WTC11 (cell line): ENCODE data around the gene GLRB. TPM values are rescaled to one million over a fixed set of nuclear protein-coding genes. Genes with fewer than 3 reads are reported as not detected.

Experiments
- ATAC-seq: fragments of 200-7000 bp; cut with Tn5 transposase; 2 replicates; pipeline ENCODE4 v1.10.0; 2021; ENCODE audit warnings: mild to moderate bottlenecking, moderate library complexity
- CTCF ChIA-PET: fragments of 300-600 bp; sonication (Branson Sonifier 250); formaldehyde crosslinking; loops from one replicate; lab custom pipeline; 2021; ENCODE audit warnings: antibody characterized with exemption; lab: Charles Lee
- POLR2A ChIA-PET: fragments of 350-600 bp; sonication (Branson Sonifier 250); formaldehyde crosslinking; loops from one replicate; lab custom pipeline; 2021; ENCODE audit warnings: antibody characterized with exemption; lab: Charles Lee
- DNase-seq: peaks from one replicate; pipeline ENCODE4 v3.0.0; 2021; ENCODE audit warnings: low spot score
- H3K27ac Mint-ChIP-seq: 2 replicates; pipeline ENCODE4 v1.8.0; 2021; ENCODE audit warnings: mixed read lengths
- H3K27me3 Mint-ChIP-seq: 2 replicates; pipeline ENCODE4 v1.8.0; 2021; ENCODE audit warnings: low read depth, mild to moderate bottlenecking, moderate library complexity, mixed read lengths
- H3K36me3 Mint-ChIP-seq: 2 replicates; pipeline ENCODE4 v1.8.0; 2021; ENCODE audit warnings: mixed read lengths
- H3K4me1 Mint-ChIP-seq: 2 replicates; pipeline ENCODE4 v1.8.0; 2022; ENCODE audit warnings: mixed read lengths
- H3K4me3 Mint-ChIP-seq: 2 replicates; pipeline ENCODE4 v1.8.0; 2021; ENCODE audit warnings: mild to moderate bottlenecking, moderate library complexity, mixed read lengths
- H3K9me3 Mint-ChIP-seq: 2 replicates; pipeline ENCODE4 v1.8.0; 2021; ENCODE audit warnings: mixed read lengths
- ATF1 ChIP-seq: sonication (generic); formaldehyde crosslinking; IDR thresholded peaks from 2 replicates; pipeline ENCODE4 v1.8.1; 2023; ENCODE audit warnings: mild to moderate bottlenecking, moderate library complexity, missing genetic modification reagents
- ATF6 ChIP-seq: sonication (generic); formaldehyde crosslinking; IDR thresholded peaks from 2 replicates; pipeline ENCODE4 v1.8.1; 2023; ENCODE audit warnings: mild to moderate bottlenecking, missing genetic modification reagents
- CTCF ChIP-seq: fragments of 200-600 bp; IDR thresholded peaks from 2 replicates; pipeline ENCODE4 v1.8.0; 2022; ENCODE audit warnings: antibody characterized with exemption
- FOXJ3 ChIP-seq: sonication (generic); formaldehyde crosslinking; IDR thresholded peaks from 2 replicates; pipeline ENCODE4 v1.9.0; 2021; ENCODE audit warnings: missing genetic modification reagents, mild to moderate bottlenecking, borderline replicate concordance
- FOXP4 ChIP-seq: sonication (generic); formaldehyde crosslinking; IDR thresholded peaks from 2 replicates; pipeline ENCODE4 v1.8.0; 2022; ENCODE audit warnings: mild to moderate bottlenecking, missing genetic modification reagents
- GABPB1 ChIP-seq: sonication (generic); formaldehyde crosslinking; IDR thresholded peaks from 2 replicates; pipeline ENCODE4 v1.8.1; 2023; ENCODE audit warnings: mild to moderate bottlenecking, missing genetic modification reagents
- HMGXB4 ChIP-seq: sonication (generic); formaldehyde crosslinking; IDR thresholded peaks from 2 replicates; pipeline ENCODE4 v1.8.1; 2023; ENCODE audit warnings: mild to moderate bottlenecking, moderate library complexity, missing genetic modification reagents
- IRF1 ChIP-seq: sonication (generic); formaldehyde crosslinking; IDR thresholded peaks from 2 replicates; pipeline ENCODE4 v1.8.0; 2023; ENCODE audit warnings: missing genetic modification reagents
- KAT7 ChIP-seq: sonication (generic); formaldehyde crosslinking; IDR thresholded peaks from 2 replicates; pipeline ENCODE4 v1.8.1; 2023; ENCODE audit warnings: missing genetic modification reagents, mild to moderate bottlenecking, borderline replicate concordance
- NFE2L1 ChIP-seq: sonication (generic); formaldehyde crosslinking; IDR thresholded peaks from 2 replicates; pipeline ENCODE4 v1.8.1; 2023; ENCODE audit warnings: missing genetic modification reagents
- TEAD1 ChIP-seq: sonication (generic); formaldehyde crosslinking; IDR thresholded peaks from 2 replicates; pipeline ENCODE4 v1.8.0; 2022; ENCODE audit warnings: mild to moderate bottlenecking, missing genetic modification reagents
- TP53 ChIP-seq: sonication (generic); formaldehyde crosslinking; IDR thresholded peaks from 2 replicates; pipeline ENCODE4 v1.8.1; 2023; ENCODE audit warnings: mild to moderate bottlenecking, missing genetic modification reagents
- ZBTB21 ChIP-seq: sonication (generic); formaldehyde crosslinking; IDR thresholded peaks from 2 replicates; pipeline ENCODE4 v1.8.1; 2023; ENCODE audit warnings: mild to moderate bottlenecking, missing genetic modification reagents, borderline replicate concordance
- ZMAT4 ChIP-seq: fragments of 250-450 bp; sonication (Bioruptor Pico); IDR thresholded peaks from 2 replicates; pipeline ENCODE4 v1.9.0; 2021; ENCODE audit warnings: mild to moderate bottlenecking
- ZNF219 ChIP-seq: sonication (generic); formaldehyde crosslinking; IDR thresholded peaks from 2 replicates; pipeline ENCODE4 v1.8.0; 2023; ENCODE audit warnings: missing genetic modification reagents, mild to moderate bottlenecking, borderline replicate concordance
- ZNF317 ChIP-seq: sonication (generic); formaldehyde crosslinking; IDR thresholded peaks from 2 replicates; pipeline ENCODE4 v1.8.1; 2023; ENCODE audit warnings: low read depth, mild to moderate bottlenecking, moderate library complexity, missing genetic modification reagents, borderline replicate concordance
- ZNF416 ChIP-seq: fragments of 250-450 bp; sonication (Bioruptor Pico); IDR thresholded peaks from 2 replicates; pipeline ENCODE4 v1.9.0; 2021; ENCODE audit warnings: mild to moderate bottlenecking, inconsistent platforms
- ZNF425 ChIP-seq: fragments of 250-450 bp; sonication (Bioruptor Pico); conservative IDR thresholded peaks from 2 replicates; pipeline ENCODE4 v1.9.0; 2021; ENCODE audit warnings: mild to moderate bottlenecking
- ZSCAN18 ChIP-seq: fragments of 250-450 bp; sonication (Bioruptor Pico); IDR thresholded peaks from 2 replicates; pipeline ENCODE4 v2.1.2; 2022; ENCODE audit warnings: mild to moderate bottlenecking, moderate library complexity
- total RNA-seq: library from RNA; stranded (reverse); gene quantifications from 3 replicates; pipeline ENCODE4 v1.2.3, GENCODE V29; 2021

The GLRB gene
- total RNA-seq, 1 experiment from 2014 or later: 0.31 TPM

- 0 out of 2 replicates have a peak, but pooled peaks have one; percentile 27 for TF ChIP-seq HMGXB4
- TF ChIP-seq ZSCAN18 (CRISPR knock-in tag): 0 out of 2 replicates have a peak, but pooled peaks have one; percentile 65
- no peak for TF ChIP-seq FOXP4
- no peak for TF ChIP-seq ZNF416 (CRISPR knock-in tag)
These were observed 128.8 kb downstream of the GLRB start (continued) for GRCh38 chr4:157204634-157205244.

GRCh38 chr4:157217708-157218107, 141.8 kb downstream of the GLRB start:
- POLR2A ChIA-PET: no interaction called here
- H3K27ac Mint-ChIP-seq: no peak overlapping the region
- H3K36me3 Mint-ChIP-seq: no peaks in the 10 kb centered on the region
- CTCF ChIA-PET: no interaction called here
- DNase-seq: no peak
- H3K27me3 Mint-ChIP-seq: peaks cover 45% of the 10 kb centered on the region
- no peak for ATAC-seq
- H3K4me1 Mint-ChIP-seq: peaks cover 17% of the 10 kb centered on the region
- no peak for TF ChIP-seq FOXJ3
- TF ChIP-seq CTCF: peak; percentile 18; the same call in 1 of the 2 replicates
- no peaks in the 10 kb centered on the region for H3K9me3 Mint-ChIP-seq
- H3K4me3 Mint-ChIP-seq: no peak overlapping the region

- no peaks in the 10 kb centered on the region for H3K36me3 Mint-ChIP-seq
- no peak overlapping the region for H3K27ac Mint-ChIP-seq
- DNase-seq (no peak), ATAC-seq (no peak)
- peak overlapping the region; percentile 30 for H3K4me3 Mint-ChIP-seq
- ChIA-PET POLR2A (no interaction called here), CTCF (interaction anchor here (0.8 to 1.8 kb wide), 4 partner anchors 15 to 174 kb away, joined by 3 to 10 read pairs (median 6); no protein-coding TSS in a partner anchor)
- peaks cover 64% of the 10 kb centered on the region for H3K27me3 Mint-ChIP-seq
- no peaks in the 10 kb centered on the region for H3K9me3 Mint-ChIP-seq
- H3K4me1 Mint-ChIP-seq: peaks cover 22% of the 10 kb centered on the region
- TF ChIP-seq FOXJ3 (no peak), ZNF317 (CRISPR knock-in tag) (no peak), TP53 (CRISPR knock-in tag) (no peak), KAT7 (CRISPR knock-in tag) (no peak), IRF1 (CRISPR knock-in tag) (0 out of 2 replicates have a peak, but pooled peaks have one; percentile 85), ZBTB21 (CRISPR knock-in tag) (no peak), ATF1 (CRISPR knock-in tag) (0 out of 2 replicates have a peak, but pooled peaks have one; percentile 68), TEAD1 (CRISPR knock-in tag) (no peak), ATF6 (CRISPR knock-in tag) (no peak), ZMAT4 (CRISPR knock-in tag) (no peak), ZNF425 (CRISPR knock-in tag) (no peak), ZNF416 (CRISPR knock-in tag) (no peak), ZNF219 (CRISPR knock-in tag) (no peak), NFE2L1 (no peak), GABPB1 (CRISPR knock-in tag) (no peak)
These were observed 143.9 kb downstream of the GLRB start for GRCh38 chr4:157219711-157220370.
